NCI-H2196 (cell line): ENCODE results near the gene TADA1.

Source experiments
- DNase-seq: peaks from one replicate; lab custom pipeline; 2025; ENCODE audit not compliant: unreplicated experiment; lab: John Stamatoyannopoulos, UW

TADA1 gene

GRCh38 chr1:166875734-166876539 is at the start of gene TADA1:
TSS of gene TADA1 (minus strand) at chr1:166876264. CDS start at chr1:166876233, 31 bp downstream.
- DNase-seq: peak; percentile 98

GRCh38 chr1:166924823-166925541 is 48.9 kb upstream of the TADA1 start:
- DNase-seq: no peak

- DNase-seq: no peak
These were observed 44.8 kb upstream of the TADA1 start for GRCh38 chr1:166920561-166921475.

GRCh38 chr1:166918956-166919316 is 42.9 kb upstream of the TADA1 start:
- DNase-seq: no peak

GRCh38 chr1:166918088-166918955 is 42.3 kb upstream of the TADA1 start:
- DNase-seq: no peak

GRCh38 chr1:166915941-166916340 is 39.9 kb upstream of the TADA1 start:
- DNase-seq: no peak

- no peak for DNase-seq
These were observed 39.0 kb upstream of the TADA1 start for GRCh38 chr1:166915042-166915441.

GRCh38 chr1:166914111-166914510 is 38.0 kb upstream of the TADA1 start:
- DNase-seq: no peak

- no peak for DNase-seq
These were observed 35.6 kb upstream of the TADA1 start for GRCh38 chr1:166911624-166912023.

- DNase-seq: peak; percentile 86
These were observed 34.4 kb upstream of the TADA1 start for GRCh38 chr1:166910396-166910994.

- no peak for DNase-seq
These were observed 32.9 kb upstream of the TADA1 start for GRCh38 chr1:166908942-166909341.

GRCh38 chr1:166907763-166908162 is 31.7 kb upstream of the TADA1 start:
- DNase-seq: no peak

GRCh38 chr1:166907051-166907450 is 31.0 kb upstream of the TADA1 start:
- no peak for DNase-seq

GRCh38 chr1:166906647-166907046 is 30.6 kb upstream of the TADA1 start:
- DNase-seq: no peak

- DNase-seq: no peak
These were observed 29.8 kb upstream of the TADA1 start for GRCh38 chr1:166905900-166906299.

- no peak for DNase-seq
These were observed 29.1 kb upstream of the TADA1 start for GRCh38 chr1:166905136-166905535.

- no peak for DNase-seq
These were observed 27.2 kb upstream of the TADA1 start for GRCh38 chr1:166903232-166903631.

- no peak for DNase-seq
These were observed 26.2 kb upstream of the TADA1 start for GRCh38 chr1:166902279-166902678.

GRCh38 chr1:166900987-166901386 is 24.9 kb upstream of the TADA1 start:
- no peak for DNase-seq

GRCh38 chr1:166899769-166900168 is 23.7 kb upstream of the TADA1 start:
- no peak for DNase-seq
